ENCODE measurements around the gene SLC46A3. TPM values are rescaled to one million over a fixed set of nuclear protein-coding genes. Genes with fewer than 3 reads are reported as not detected.
"Not testable (repeated sequence)": the region's sequence is repeated elsewhere in the genome, so short reads cannot be mapped to it uniquely, and the experiment has no call there.

Gene SLC46A3
- total RNA-seq, 1 experiment from 2014 or later = 22.4 TPM

DNA sequence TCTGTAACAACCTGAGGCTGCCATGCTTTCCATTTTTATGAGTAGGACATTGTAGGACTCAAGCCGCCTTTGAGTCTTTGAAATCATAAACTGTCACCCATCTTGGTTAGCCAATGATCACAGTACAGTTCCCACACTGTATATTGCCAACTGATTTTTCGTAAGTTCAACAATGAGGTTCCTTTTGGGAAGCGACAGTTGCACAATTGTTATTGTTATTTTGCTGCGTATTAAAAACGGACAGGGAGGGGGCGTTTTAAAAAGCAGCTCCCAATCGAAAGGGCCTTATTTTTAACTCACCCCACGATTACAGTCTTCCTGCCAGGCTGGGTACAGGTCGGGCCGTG is 601 bp downstream of the SLC46A3 start:
- H3K27ac ChIP-seq = peak overlapping the region; percentile 73
- no peaks in the 10 kb centered on the region for H3K36me3 ChIP-seq
- peak overlapping the region; percentile 55 for H3K4me3 ChIP-seq
- no peaks in the 10 kb centered on the region for H3K9me3 ChIP-seq (replicated peaks)
- no peaks in the 10 kb centered on the region for H3K27me3 ChIP-seq (replicated peaks)
- DNase-seq (ENCODE audit: low read depth in 1 of 2, low spot score in 2 of 2) = no peak
- peaks cover 41% of the 10 kb centered on the region for H3K4me1 ChIP-seq (replicated peaks)

DNA sequence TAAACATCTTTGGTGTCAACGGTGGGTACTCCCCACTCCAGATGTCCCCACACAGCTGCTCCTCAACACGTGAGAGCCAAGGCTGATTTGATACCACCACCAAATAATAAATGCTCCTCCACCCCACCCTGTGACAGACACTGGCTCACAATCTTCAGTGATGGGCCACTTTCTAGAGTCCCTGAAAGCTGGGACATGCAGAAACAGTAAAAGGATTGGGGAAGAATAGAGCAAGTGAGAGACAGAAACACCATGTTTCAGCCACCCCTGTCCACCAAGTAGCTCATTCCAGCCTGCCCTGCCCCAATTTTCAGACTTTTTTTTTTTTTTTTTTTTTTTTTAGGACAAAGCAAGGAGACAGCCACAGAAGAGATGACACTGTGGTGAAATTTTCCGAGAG is 1.6 kb downstream of the SLC46A3 start:
- Histone ChIP-seq H3K27me3 (replicated peaks) (no peaks in the 10 kb centered on the region), H3K9me3 (replicated peaks) (no peaks in the 10 kb centered on the region), H3K27ac (no peak overlapping the region), H3K4me3 (no peak overlapping the region), H3K36me3 (no peaks in the 10 kb centered on the region), H3K4me1 (replicated peaks) (peaks cover 41% of the 10 kb centered on the region)
- DNase-seq (ENCODE audit: low read depth in 1 of 2, low spot score in 2 of 2) = no peak

DNA sequence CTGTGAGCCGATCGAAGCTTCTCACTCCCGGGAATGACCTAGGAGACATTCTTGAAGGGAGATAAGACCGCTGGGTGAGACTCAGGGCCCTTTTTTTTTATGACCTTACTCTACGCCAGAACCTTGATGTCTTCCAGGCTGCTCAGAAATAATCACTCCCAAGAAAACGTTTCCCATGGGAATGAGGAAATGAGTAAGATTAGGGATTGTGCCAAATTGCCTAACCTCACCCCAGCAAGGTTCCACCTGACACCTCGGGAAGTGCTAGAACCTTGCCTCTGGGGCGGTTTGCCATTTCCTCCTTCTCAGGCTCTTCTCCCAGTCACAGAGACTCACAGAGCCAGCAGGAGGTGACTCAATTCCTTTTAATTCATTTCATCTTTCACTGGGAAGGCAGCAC is 2.3 kb downstream of the SLC46A3 start:
- H3K27me3 ChIP-seq (replicated peaks) = no peaks in the 10 kb centered on the region
- no peaks in the 10 kb centered on the region for H3K9me3 ChIP-seq (replicated peaks)
- peak in 1 of 2 experiments; percentile 38 for DNase-seq (ENCODE audit: low read depth in 1 of 2, low spot score in 2 of 2)
- H3K4me1 ChIP-seq (replicated peaks) = peaks cover 41% of the 10 kb centered on the region
- H3K36me3 ChIP-seq = no peaks in the 10 kb centered on the region
- no peak overlapping the region for H3K4me3 ChIP-seq
- peak overlapping the region; percentile 35 for H3K27ac ChIP-seq

DNA sequence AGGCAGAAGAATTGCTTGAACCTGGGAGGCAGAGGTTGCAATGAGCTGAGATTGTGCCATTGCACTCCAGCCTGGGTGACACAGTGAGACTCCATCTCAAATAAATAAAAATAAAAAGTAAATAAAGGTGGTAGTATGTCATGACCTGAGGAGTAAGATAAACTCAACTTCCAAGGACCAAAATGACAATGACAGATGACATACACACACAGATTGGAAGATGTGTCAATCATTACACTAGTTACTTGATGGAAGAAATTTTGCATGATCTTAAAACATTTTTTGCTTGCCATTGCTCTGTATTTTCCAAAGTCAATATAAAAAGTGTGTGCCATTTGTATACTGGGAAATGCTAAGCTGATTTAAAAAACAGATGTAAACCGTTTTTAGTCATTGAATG is 4.1 kb downstream of the SLC46A3 start:
- Histone ChIP-seq H3K4me1 (replicated peaks) (peaks cover 30% of the 10 kb centered on the region), H3K27me3 (replicated peaks) (no peaks in the 10 kb centered on the region), H3K27ac (no peak overlapping the region), H3K4me3 (no peak overlapping the region), H3K9me3 (replicated peaks) (no peaks in the 10 kb centered on the region), H3K36me3 (peaks cover 2% of the 10 kb centered on the region; the same call in 1 of the 2 replicates)
- DNase-seq (ENCODE audit: low read depth in 1 of 2, low spot score in 2 of 2) = no peak

DNA sequence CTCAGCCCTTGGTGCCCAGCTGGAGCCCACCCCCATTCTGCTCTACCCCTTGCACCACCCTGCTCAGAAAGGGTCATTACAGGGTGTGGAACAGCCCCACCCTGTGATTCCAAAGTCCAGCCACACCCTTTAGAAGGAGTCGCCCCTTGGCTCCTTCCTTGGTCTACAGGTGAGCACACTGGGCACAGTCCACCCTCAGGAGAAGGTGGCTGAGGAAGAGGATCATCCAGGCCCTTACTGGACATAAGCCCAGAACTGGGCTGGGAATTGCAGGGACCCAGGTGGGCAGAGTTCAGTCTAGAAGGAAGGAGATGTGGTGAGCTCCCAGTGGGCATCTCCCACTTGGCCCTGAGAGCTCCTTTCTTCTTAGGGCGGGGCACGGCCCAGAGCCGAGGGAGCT is 8.6 kb downstream of the SLC46A3 start:
- Histone ChIP-seq H3K36me3 (peaks cover 2% of the 10 kb centered on the region; the same call in 1 of the 2 replicates), H3K4me3 (no peak overlapping the region)

DNA sequence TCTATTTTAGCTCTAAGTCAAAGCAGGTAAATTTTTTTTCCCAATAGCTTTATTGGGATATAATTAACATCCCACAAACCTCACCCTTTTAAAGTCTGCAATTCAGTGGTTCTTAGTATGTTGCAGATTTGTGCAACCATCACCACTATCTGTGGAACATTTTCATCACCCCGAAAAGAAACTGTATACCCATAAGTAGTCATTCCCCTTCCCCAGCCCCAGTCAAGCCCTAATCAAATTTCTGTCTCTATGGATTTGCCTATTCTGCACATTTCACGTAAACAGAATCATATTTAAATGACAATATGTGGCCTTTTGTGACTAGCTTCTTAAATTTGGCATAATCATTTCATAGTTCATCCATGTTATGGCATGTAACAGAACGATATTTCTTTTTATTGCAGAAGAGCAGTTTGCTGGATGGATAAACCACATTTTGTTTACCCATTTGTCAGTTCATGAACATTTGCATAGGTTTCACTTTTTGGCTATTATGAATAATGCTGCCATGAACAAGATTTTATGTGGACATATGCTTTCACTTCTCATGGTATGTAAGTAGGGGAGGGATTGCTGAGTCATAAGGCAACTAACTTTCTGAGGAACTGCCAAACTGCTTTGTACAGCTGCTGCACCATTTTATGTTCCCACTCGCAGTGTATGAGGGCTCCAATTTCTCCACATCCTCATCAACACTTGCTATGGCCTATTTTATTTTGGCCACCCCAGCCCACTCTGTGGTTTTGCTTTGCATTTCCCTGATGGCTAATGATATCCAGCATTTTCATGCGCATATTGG is 10.9 kb downstream of the SLC46A3 start:
- no peak overlapping the region for H3K27ac ChIP-seq
- no peaks in the 10 kb centered on the region for H3K9me3 ChIP-seq (replicated peaks)
- H3K27me3 ChIP-seq (replicated peaks) = no peaks in the 10 kb centered on the region
- peaks cover 2% of the 10 kb centered on the region; the same call in 1 of the 2 replicates for H3K36me3 ChIP-seq
- no peak for DNase-seq (ENCODE audit: low read depth in 1 of 2, low spot score in 2 of 2)
- H3K4me1 ChIP-seq (replicated peaks) = peaks cover 7% of the 10 kb centered on the region
- no peak overlapping the region for H3K4me3 ChIP-seq

More for the DNA sequence above, 8.6 kb downstream of the SLC46A3 start:
- Histone ChIP-seq H3K27me3 (replicated peaks) (no peaks in the 10 kb centered on the region), H3K9me3 (replicated peaks) (no peaks in the 10 kb centered on the region), H3K27ac (no peak overlapping the region), H3K4me1 (replicated peaks) (peaks cover 8% of the 10 kb centered on the region)
- DNase-seq (ENCODE audit: low read depth in 1 of 2, low spot score in 2 of 2) = no peak

DNA sequence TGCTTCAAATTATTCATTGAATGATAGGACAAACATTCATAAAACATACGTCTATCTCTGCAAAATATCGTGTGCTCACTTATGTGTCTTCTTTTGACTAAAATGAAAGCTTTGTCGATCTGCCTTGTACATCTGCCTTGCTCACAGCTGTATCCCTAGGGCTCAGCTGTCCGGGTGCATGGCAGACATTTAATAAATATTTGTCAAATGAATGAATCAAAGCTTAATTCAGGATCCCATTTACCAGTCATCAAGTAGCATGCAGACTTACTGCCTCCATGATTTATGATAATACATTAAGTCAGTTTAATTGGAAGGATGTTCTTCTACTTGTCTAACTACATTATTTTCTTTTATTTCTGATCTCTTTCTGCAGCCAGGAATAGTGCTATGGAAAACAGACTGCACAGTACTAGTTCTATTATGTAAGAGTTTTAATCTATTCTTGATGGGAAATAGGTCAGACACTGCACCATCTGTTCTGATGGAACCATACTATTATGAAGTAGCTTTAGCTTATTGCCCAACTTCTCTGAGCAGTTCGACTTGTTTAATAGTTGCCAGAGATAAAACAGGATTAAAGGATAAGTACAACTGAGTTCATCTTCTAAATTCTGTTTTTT is 13.2 kb downstream of the SLC46A3 start:
- Histone ChIP-seq H3K9me3 (replicated peaks) (no peaks in the 10 kb centered on the region), H3K4me1 (replicated peaks) (peaks cover 7% of the 10 kb centered on the region), H3K27me3 (replicated peaks) (no peaks in the 10 kb centered on the region), H3K36me3 (peaks cover 8% of the 10 kb centered on the region; the same call in 1 of the 2 replicates), H3K27ac (no peak overlapping the region), H3K4me3 (no peak overlapping the region)
- DNase-seq (ENCODE audit: low read depth in 1 of 2, low spot score in 2 of 2) = no peak

DNA sequence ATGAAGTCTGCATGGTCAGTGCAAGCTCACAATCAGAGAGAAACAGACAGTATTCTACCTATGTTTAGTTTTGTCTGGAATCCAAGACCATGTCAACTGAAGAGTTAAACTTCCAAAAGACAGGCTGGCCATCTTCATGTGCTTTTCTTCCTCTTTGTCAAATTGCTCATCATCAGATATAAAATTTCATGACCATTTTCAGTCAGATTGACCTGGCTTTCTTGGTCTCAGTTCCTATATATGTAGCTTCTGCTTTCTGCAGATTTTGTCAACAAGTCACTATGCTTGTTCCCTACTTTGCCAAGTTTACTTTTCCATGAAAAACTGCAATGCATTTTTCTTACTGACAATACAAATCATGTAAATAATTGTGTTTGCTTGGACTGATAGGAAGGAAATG is 13.9 kb downstream of the SLC46A3 start:
- no peak overlapping the region for H3K27ac ChIP-seq

DNA sequence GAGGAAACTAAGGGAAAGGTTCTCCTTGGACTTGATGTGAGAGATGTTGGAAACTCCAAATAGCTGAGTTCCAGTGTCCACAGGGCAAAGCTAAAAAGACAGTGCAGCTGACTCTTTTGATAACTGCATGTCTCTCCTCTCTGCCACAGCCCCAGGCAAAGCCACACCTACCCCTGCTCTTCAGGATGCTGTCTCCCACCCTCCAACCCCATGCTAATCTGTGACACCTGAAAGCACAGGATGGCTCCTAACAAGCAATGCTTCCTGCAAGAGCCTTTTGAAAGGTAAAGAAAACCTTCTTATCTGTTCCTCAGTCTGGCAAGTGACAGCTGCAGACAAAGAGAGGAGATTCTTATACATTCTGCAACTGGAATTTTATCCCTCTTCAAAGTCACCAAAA is 14.5 kb downstream of the SLC46A3 start:
- no peak overlapping the region for H3K4me3 ChIP-seq
- H3K36me3 ChIP-seq = peaks cover 12% of the 10 kb centered on the region; the same call in 1 of the 2 replicates
- no peaks in the 10 kb centered on the region for H3K27me3 ChIP-seq (replicated peaks)
- no peak for DNase-seq (ENCODE audit: low read depth in 1 of 2, low spot score in 2 of 2)
- H3K9me3 ChIP-seq (replicated peaks) = no peaks in the 10 kb centered on the region
- H3K4me1 ChIP-seq (replicated peaks) = peaks cover 7% of the 10 kb centered on the region
- H3K27ac ChIP-seq = no peak overlapping the region

More for the DNA sequence above, 13.9 kb downstream of the SLC46A3 start:
- H3K9me3 ChIP-seq (replicated peaks) = no peaks in the 10 kb centered on the region
- H3K4me3 ChIP-seq = no peak overlapping the region
- H3K4me1 ChIP-seq (replicated peaks) = peaks cover 7% of the 10 kb centered on the region
- H3K36me3 ChIP-seq = peaks cover 12% of the 10 kb centered on the region; the same call in 1 of the 2 replicates
- H3K27me3 ChIP-seq (replicated peaks) = no peaks in the 10 kb centered on the region
- DNase-seq (ENCODE audit: low read depth in 1 of 2, low spot score in 2 of 2) = no peak

DNA sequence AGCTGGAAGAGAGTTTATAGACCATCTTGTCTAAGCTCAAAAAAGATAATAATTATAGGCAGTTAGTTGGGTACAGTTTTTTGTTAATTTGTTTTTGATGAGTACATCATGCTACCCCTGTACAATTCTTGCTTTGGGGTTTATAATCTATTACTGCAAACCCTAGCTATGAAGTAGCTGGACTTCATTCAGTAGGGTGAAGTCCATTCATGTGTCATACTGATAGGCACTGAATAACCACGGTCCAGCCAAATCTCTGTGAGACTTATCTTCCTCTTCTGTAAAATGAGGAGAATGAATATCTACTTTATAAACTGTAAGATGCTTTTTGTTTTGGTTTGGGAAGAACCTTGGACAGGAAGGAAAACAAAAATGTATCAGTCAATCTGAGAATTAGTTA is 19.5 kb downstream of the SLC46A3 start:
- H3K36me3 ChIP-seq = peaks cover 17% of the 10 kb centered on the region; the same call in 1 of the 2 replicates

DNA sequence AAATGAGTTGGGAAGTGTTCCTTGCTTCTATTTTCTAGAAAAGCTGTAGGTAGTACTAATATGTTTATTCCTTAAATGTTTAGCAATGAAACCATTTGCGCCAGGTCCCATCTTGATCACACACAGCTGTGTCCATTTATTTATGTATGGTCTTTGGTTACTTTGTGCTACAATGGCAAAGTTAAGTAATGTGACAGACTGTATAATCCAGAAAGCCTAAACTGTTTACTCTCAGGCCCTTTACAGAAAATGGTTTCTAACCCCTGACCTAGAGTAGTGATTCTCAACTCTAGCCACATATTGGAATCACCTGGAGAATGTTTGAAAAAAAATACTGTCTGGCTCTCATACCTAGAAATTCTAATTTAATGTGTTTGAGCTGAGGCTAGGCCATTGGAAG is 21.3 kb downstream of the SLC46A3 start:
- Histone ChIP-seq H3K4me3 (no peak overlapping the region), H3K27me3 (replicated peaks) (no peaks in the 10 kb centered on the region), H3K4me1 (replicated peaks) (peaks cover 12% of the 10 kb centered on the region), H3K9me3 (replicated peaks) (no peaks in the 10 kb centered on the region), H3K36me3 (peaks cover 17% of the 10 kb centered on the region; the same call in 1 of the 2 replicates), H3K27ac (no peak overlapping the region)
- no peak for DNase-seq (ENCODE audit: low read depth in 1 of 2, low spot score in 2 of 2)

More for the DNA sequence above, 19.5 kb downstream of the SLC46A3 start:
- Histone ChIP-seq H3K27ac (no peak overlapping the region), H3K9me3 (replicated peaks) (no peaks in the 10 kb centered on the region), H3K4me3 (no peak overlapping the region), H3K27me3 (replicated peaks) (no peaks in the 10 kb centered on the region), H3K4me1 (replicated peaks) (peaks cover under 1% of the 10 kb centered on the region; the same call in 1 of the 2 replicates)
- no peak for DNase-seq (ENCODE audit: low read depth in 1 of 2, low spot score in 2 of 2)

DNA sequence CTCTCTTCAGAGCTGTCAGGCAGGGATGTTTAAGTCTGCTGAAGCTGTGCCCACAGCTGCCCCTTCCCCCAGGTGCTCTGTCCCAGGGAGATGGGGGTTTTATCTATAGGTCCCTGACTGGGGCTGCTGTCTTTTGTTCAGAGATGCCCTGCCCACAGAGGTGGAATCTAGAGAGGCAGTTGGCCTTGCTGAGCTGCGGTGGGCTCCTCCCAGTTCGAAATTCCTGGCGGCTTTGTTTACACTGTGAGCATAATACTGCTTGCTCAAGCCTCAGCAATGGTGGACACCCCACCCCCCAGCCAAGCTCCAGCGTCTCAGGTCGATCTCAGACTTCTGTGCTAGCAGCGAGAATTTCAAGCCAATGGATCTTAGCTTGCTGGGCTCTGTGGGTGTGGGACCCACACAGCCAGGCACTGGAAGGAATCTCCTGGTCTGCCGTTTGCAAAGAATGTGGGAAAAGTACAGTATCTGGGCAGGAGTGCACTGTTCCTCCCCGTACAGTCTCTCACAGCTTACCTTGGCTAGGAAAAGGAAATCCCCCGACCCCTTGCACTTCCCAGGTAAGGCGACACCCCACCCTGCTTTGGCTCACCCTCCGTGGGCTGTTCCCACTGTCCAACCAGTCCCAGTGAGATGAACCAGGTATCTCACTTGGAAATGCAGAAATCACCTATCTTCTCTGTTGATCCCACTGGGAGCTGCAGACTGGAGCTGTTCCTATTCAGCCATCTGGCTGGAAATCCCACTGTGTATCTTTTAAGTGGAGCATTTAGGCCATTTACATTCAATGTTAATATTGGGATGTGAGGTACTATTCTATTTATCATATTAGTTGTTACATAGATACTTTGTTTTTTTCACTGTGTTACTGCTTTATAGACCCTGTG is 24.9 kb downstream of the SLC46A3 start:
- peak; percentile 56 to 80 for DNase-seq (ENCODE audit: low read depth in 1 of 2, low spot score in 2 of 2)

DNA sequence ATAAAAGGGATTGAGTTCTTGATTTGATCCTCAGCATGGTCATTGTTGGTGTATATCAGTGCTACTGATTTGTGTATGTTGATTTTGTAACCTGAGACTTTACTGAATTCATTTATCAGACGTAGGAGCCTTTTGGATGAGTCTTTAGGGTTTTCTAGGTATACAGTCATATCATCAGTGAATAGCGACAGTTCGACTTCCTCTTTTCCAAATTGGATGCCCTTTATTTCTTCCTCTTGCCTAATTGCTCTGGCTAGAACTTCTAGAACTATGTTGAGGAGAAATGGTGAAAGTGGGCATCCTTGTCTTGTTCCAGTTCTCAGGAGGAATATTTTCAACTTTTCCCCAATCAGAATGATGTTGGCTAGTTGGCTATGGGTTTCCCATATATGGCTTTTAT is 32.9 kb downstream of the SLC46A3 start:
- no peaks in the 10 kb centered on the region for H3K36me3 ChIP-seq
- no peaks in the 10 kb centered on the region for H3K4me1 ChIP-seq (replicated peaks)
- no peaks in the 10 kb centered on the region for H3K9me3 ChIP-seq (replicated peaks)
- no peak overlapping the region for H3K27ac ChIP-seq
- no peak overlapping the region for H3K4me3 ChIP-seq
- no peaks in the 10 kb centered on the region for H3K27me3 ChIP-seq (replicated peaks)
- DNase-seq (ENCODE audit: low read depth in 1 of 2, low spot score in 2 of 2) = no peak

More for the DNA sequence above, 24.9 kb downstream of the SLC46A3 start:
- H3K9me3 ChIP-seq (replicated peaks); H3K27me3 ChIP-seq (replicated peaks); H3K36me3 ChIP-seq: not testable (repeated sequence)
- Histone ChIP-seq H3K4me3 (peak overlapping the region; percentile 24), H3K27ac (peak overlapping the region; percentile 75), H3K4me1 (replicated peaks) (peaks cover 12% of the 10 kb centered on the region)

Data from SJSA1 (cell line).